Ishikawa (cell line): ENCODE measurements around the gene PLA2G4F.

Source experiments
- CEBPB ChIP-seq: IDR thresholded peaks from 2 replicates; pipeline ENCODE4 v1.6.1; 2012
- CREB1 ChIP-seq: IDR thresholded peaks from 2 replicates; pipeline ENCODE4 v1.6.1; 2012; ENCODE audit warnings: low read depth
- EGR1 ChIP-seq: IDR thresholded peaks from 2 replicates; pipeline ENCODE4 v1.6.1; 2012
- EP300 ChIP-seq: IDR thresholded peaks from 2 replicates; pipeline ENCODE4 v1.6.1; 2012; ENCODE audit warnings: borderline replicate concordance
- FOXM1 ChIP-seq: IDR thresholded peaks from 2 replicates; pipeline ENCODE4 v1.6.1; 2012; ENCODE audit warnings: low read depth, borderline replicate concordance
- MAX ChIP-seq: IDR thresholded peaks from 2 replicates; pipeline ENCODE4 v1.6.1; 2012
- NFIC ChIP-seq: IDR thresholded peaks from 2 replicates; pipeline ENCODE4 v1.6.1; 2012
- RAD21 ChIP-seq: IDR thresholded peaks from 2 replicates; pipeline ENCODE4 v1.6.1; 2012; ENCODE audit warnings: low read depth
- REST ChIP-seq: IDR thresholded peaks from 2 replicates; pipeline ENCODE4 v1.6.1; 2012; ENCODE audit warnings: low read depth, mild to moderate bottlenecking
- TAF1 ChIP-seq: IDR thresholded peaks from 2 replicates; pipeline ENCODE4 v1.6.1; 2012; ENCODE audit warnings: low read depth, mild to moderate bottlenecking
- TCF12 ChIP-seq: IDR thresholded peaks from 2 replicates; pipeline ENCODE4 v1.6.1; 2012; ENCODE audit warnings: low read depth
- TEAD4 ChIP-seq: IDR thresholded peaks from 2 replicates; pipeline ENCODE4 v1.6.1; 2012
- USF1 ChIP-seq: IDR thresholded peaks from 2 replicates; pipeline ENCODE4 v1.6.1; 2012
- YY1 ChIP-seq: IDR thresholded peaks from 2 replicates; pipeline ENCODE4 v1.6.1; 2012; ENCODE audit warnings: low read depth
- ZBTB7A ChIP-seq: IDR thresholded peaks from 2 replicates; pipeline ENCODE4 v1.6.1; 2012; ENCODE audit warnings: low read depth

Gene PLA2G4F

GRCh38 chr15:42163947-42164550 is 7.6 kb upstream of the PLA2G4F start:
- TF ChIP-seq ZBTB7A (no peak), YY1 (no peak), CREB1 (no peak), TEAD4 (no peak), CEBPB (no peak), EP300 (no peak), REST (no peak), USF1 (no peak), NFIC (no peak), TAF1 (no peak), RAD21 (no peak), TCF12 (no peak), FOXM1 (no peak), EGR1 (no peak)

GRCh38 chr15:42163291-42163690 is 6.9 kb upstream of the PLA2G4F start:
- no peak for TF ChIP-seq TCF12
- TF ChIP-seq CEBPB, result no peak
- TF ChIP-seq NFIC, result no peak
- no peak for TF ChIP-seq TEAD4
- no peak for TF ChIP-seq TAF1
- no peak for TF ChIP-seq EP300
- no peak for TF ChIP-seq YY1
- TF ChIP-seq USF1, result no peak
- no peak for TF ChIP-seq EGR1
- no peak for TF ChIP-seq MAX
- no peak for TF ChIP-seq ZBTB7A
- no peak for TF ChIP-seq REST
- no peak for TF ChIP-seq RAD21
- TF ChIP-seq FOXM1, result no peak

- TF ChIP-seq RAD21 (no peak), TCF12 (no peak), CEBPB (no peak), NFIC (no peak), EGR1 (no peak), ZBTB7A (no peak), FOXM1 (no peak), USF1 (no peak), TAF1 (no peak), MAX (no peak), TEAD4 (no peak), REST (no peak), CREB1 (no peak), YY1 (no peak), EP300 (no peak)
Observed at GRCh38 chr15:42160136-42160535, 3.7 kb upstream of the PLA2G4F start.

- TF ChIP-seq CREB1 (no peak), TCF12 (no peak), TAF1 (no peak), REST (no peak), EP300 (no peak), CEBPB (no peak), TEAD4 (no peak), EGR1 (no peak), USF1 (no peak), NFIC (no peak)
Observed at GRCh38 chr15:42159381-42160015, 3.1 kb upstream of the PLA2G4F start.
